K562 (cell line): ENCODE results near the gene ITIH3.

Experiments used
- ARNT ChIP-seq, 2 experiments: fragments of 450-650 bp; IDR thresholded peaks; 2 replicates each; pipeline ENCODE4 v1.6.1; 2016; ENCODE audit warnings: mild to moderate bottlenecking in 1 of 2
- ATF4 ChIP-seq: fragments of 450-650 bp; formaldehyde crosslinking; IDR thresholded peaks from 2 replicates; pipeline ENCODE4 v1.4.0; 2022; ENCODE audit warnings: mild to moderate bottlenecking, moderate library complexity
- BHLHE40 ChIP-seq: IDR thresholded peaks from 2 replicates; pipeline ENCODE4 v1.6.1; 2011; ENCODE audit warnings: low read length, improper control_type of control experiment
- CC2D1A ChIP-seq: fragments of 450-650 bp; IDR thresholded peaks from 2 replicates; pipeline ENCODE4 v1.6.1; 2017; ENCODE audit warnings: mild to moderate bottlenecking
- CTCF ChIP-seq, 3 experiments: IDR thresholded peaks in 2 of 3; conservative IDR thresholded peaks in 1 of 3; 2 replicates each; pipeline ENCODE4 v1.5.1; 2011 to 2012; ENCODE audit warnings: low read length in 3 of 3, mild to moderate bottlenecking in 3 of 3, control low read depth in 2 of 3, improper control_type of control experiment in 1 of 3, inconsistent platforms in 1 of 3, low read depth in 1 of 3, mixed read lengths in 1 of 3, moderate library complexity in 1 of 3; ENCODE audit not compliant: insufficient read depth in 2 of 3
- DDX20 ChIP-seq: fragments of 450-650 bp; IDR thresholded peaks from 2 replicates; pipeline ENCODE4 v1.6.1; 2016; ENCODE audit warnings: missing genetic modification characterization, low read depth, mild to moderate bottlenecking, missing compliant biosample characterization, moderate library complexity
- HMGXB4 ChIP-seq: sonication (generic); formaldehyde crosslinking; IDR thresholded peaks from 2 replicates; pipeline ENCODE4 v1.8.1; 2023; ENCODE audit warnings: mild to moderate bottlenecking, missing genetic modification reagents
- NFATC3 ChIP-seq: fragments of 450-650 bp; IDR thresholded peaks from 2 replicates; pipeline ENCODE4 v1.6.1; 2017; ENCODE audit warnings: mild to moderate bottlenecking
- POLR2A ChIP-seq: fragments of 450-650 bp; conservative IDR thresholded peaks from 2 replicates; pipeline ENCODE4 v1.6.1; 2016
- TBL1XR1 ChIP-seq, 2 experiments: IDR thresholded peaks; 2 replicates each; pipeline ENCODE4 v1.6.1; 2012; ENCODE audit warnings: improper control_type of control experiment in 2 of 2, low read length in 2 of 2, mild to moderate bottlenecking in 1 of 2
- ZNF121 ChIP-seq: sonication (generic); formaldehyde crosslinking; conservative IDR thresholded peaks from 2 replicates; pipeline ENCODE4 v1.8.0; 2022; ENCODE audit warnings: missing genetic modification reagents
- ZNF140 ChIP-seq: fragments of 250-450 bp; sonication (Bioruptor Pico); IDR thresholded peaks from 2 replicates; pipeline ENCODE4 v1.8.0; 2021; ENCODE audit warnings: moderate library complexity, mild to moderate bottlenecking, inconsistent platforms
- ZNF274 ChIP-seq: IDR thresholded peaks from 2 replicates; pipeline ENCODE4 v1.6.1; 2011; ENCODE audit warnings: low read depth, mild to moderate bottlenecking, low read length, moderate library complexity, borderline replicate concordance

DNA sequence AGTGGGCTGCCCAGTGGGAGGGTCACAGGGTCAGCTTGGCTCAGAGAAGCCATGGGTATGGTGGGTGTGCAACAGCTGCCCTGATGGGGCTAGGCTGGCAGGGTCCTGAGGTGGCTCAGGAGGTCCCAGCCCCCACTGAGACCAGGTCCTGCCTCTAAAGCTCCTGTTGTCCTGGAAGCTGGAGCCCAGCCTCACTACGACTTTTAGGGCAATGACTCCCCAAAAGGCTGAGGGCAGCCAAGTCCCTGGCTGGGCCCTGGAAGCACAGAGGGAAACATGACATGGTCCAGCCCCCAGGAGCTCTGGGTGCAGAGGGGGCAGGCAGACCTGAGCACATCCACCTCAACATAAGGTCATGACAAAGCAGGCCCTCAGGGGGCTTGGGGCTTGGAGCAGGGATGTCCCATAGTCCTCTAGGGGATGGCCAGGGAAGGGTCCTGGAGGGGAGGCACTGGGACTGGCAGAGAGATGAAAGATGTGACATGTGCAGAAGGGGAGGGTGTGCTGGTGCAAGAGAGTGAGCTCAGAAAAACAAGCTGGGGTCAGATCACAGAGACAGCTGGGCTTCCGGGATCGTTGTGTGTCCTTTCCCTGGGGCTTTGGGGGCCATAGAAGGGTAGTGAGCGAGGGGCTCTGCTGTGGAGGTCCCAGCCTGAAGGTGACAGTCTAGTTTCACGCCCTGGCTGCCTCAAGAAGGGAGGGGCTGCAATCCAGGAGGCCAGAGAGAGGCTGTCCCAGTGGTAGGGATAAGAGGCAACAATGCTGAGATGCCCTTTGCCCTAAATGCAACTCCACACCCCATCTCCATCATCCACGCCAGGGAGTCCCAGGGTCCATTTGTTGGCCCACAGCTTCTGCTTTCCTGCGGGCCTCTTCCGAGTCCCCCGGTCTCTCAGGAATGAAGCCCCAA is 639 bp upstream of the ITIH3 start:
- no peak for TF ChIP-seq ZNF274
- no peak for TF ChIP-seq POLR2A
- TF ChIP-seq CC2D1A: no peak
- TF ChIP-seq ARNT (IDR thresholded peaks at IDR 0.05): no peak
- TF ChIP-seq DDX20: no peak
- no peak for TF ChIP-seq CTCF (IDR thresholded peaks at IDR 0.05 in 2 of 3, conservative IDR thresholded peaks at IDR 0.05 in 1 of 3; ENCODE audit: insufficient read depth in 2 of 3, low read depth in 1 of 3, low read length in 3 of 3)
- TF ChIP-seq TBL1XR1 (IDR thresholded peaks at IDR 0.05; ENCODE audit: low read length in 2 of 2): no peak
- no peak for TF ChIP-seq NFATC3
- no peak for TF ChIP-seq ATF4 (CRISPR knock-in tag)
- no peak for TF ChIP-seq HMGXB4
- TF ChIP-seq BHLHE40: no peak
- no peak for TF ChIP-seq ZNF140 (CRISPR knock-in tag)
- TF ChIP-seq ZNF121: no peak
